GM04504 (cell line): ENCODE results near the gene BOLA3.
"Not testable (repeated sequence)": the region's sequence is repeated elsewhere in the genome, so short reads cannot be mapped to it uniquely, and the experiment has no call there.

Experiments used
- DNase-seq: peaks from one replicate; pipeline ENCODE4 v3.0.0-alpha.2; 2012; ENCODE audit warnings: low read depth

The BOLA3 gene

GRCh38 chr2:74101574-74102300, 46.0 kb downstream of the BOLA3 start:
- DNase-seq: no peak

- DNase-seq: no peak
Measured at GRCh38 chr2:74100254-74101216, 47.2 kb downstream of the BOLA3 start.

DNA sequence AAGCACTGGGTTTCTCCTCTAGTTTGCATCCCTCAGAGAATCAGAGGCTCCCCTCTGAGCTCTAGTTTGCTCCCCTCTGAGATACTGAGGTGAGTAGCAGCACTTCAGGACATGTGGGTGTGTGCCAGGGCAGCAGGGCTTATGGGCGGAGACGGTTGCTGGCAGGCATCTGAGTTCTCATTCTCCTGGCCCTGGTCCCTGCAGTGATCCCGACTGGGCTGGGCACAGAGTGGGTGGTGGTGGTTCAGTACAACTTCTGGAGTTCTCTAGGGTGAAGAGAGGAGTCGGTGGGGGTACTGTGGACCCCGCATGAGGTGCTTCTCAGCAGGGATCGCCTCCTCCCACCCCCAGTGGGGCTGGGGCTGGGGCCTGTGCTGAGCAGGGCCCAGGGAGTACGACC, 47.9 kb downstream of the BOLA3 start:
- DNase-seq: no peak

DNA sequence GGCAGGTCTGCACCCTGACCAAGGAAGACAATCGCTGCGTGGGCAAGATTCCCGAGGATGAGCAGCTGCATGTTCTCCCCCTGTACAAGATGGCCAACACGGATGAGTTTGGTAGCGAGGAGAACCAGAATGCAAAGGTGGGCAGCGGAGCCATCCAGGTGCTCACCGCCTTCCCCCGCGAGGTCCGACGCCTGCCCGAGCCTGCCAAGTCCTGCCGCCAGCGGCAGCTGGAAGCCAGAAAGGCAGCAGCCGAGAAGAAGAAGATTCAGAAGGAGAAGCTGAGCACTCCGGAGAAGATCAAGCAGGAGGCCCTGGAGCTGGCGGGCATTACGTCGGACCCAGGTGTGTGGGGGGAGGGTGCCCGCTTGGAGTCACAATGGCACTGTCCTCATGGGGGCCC, 48.4 kb downstream of the BOLA3 start:
- no peak for DNase-seq

- DNase-seq: no peak
Measured at GRCh38 chr2:74097574-74097973, 50.1 kb downstream of the BOLA3 start.

- no peak for DNase-seq
Measured at GRCh38 chr2:74096052-74096451, 51.7 kb downstream of the BOLA3 start.

GRCh38 chr2:74095632-74096031, 52.1 kb downstream of the BOLA3 start:
- no peak for DNase-seq

GRCh38 chr2:74094291-74094690, 53.4 kb downstream of the BOLA3 start:
- no peak for DNase-seq

DNA sequence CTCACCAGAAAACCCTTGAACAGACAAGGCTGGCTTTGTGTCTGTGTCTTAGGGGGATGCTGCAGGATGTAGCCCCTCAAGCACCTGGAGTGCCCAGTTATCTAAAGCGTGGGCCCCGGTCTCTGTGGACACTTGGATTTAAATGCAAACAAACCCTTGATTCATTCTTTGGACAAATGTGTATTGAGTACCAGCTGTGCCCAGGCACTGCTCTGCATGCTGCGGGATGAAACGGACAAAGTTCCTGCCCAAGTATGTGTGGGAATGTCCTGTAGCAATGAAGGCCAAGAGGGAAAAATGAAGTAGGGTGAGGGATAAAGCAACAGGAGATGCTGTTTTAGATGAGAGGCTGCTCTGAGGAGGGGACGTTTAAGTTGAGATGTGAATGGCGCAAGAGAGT, 53.9 kb downstream of the BOLA3 start:
- DNase-seq: no peak

DNA sequence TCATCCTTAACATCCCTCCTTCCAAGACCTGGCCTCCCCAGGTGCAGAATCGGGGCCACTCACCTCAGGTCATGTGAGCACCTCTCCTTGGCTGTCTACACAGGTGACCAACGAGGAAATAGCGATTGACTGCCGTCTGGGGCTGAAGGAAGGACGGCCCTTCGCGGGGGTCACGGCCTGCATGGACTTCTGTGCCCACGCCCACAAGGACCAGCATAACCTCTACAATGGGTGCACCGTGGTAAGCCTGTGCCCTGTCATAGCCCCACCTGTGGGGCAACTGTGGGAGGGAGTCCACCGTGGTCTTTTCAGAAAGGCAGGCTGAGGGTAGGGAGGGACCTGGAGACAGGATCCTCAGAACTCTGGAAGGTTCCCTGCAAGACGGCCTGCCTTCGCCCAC, 54.3 kb downstream of the BOLA3 start:
- no peak for DNase-seq

- DNase-seq: no peak
Measured at GRCh38 chr2:74092275-74092674, 55.4 kb downstream of the BOLA3 start.

- DNase-seq: no peak
Measured at GRCh38 chr2:74091391-74091790, 56.3 kb downstream of the BOLA3 start.

GRCh38 chr2:74089816-74090745, 57.6 kb downstream of the BOLA3 start:
- DNase-seq: no peak

- not testable (repeated sequence) for DNase-seq
Measured at GRCh38 chr2:74088676-74089075, 59.0 kb downstream of the BOLA3 start.

DNA sequence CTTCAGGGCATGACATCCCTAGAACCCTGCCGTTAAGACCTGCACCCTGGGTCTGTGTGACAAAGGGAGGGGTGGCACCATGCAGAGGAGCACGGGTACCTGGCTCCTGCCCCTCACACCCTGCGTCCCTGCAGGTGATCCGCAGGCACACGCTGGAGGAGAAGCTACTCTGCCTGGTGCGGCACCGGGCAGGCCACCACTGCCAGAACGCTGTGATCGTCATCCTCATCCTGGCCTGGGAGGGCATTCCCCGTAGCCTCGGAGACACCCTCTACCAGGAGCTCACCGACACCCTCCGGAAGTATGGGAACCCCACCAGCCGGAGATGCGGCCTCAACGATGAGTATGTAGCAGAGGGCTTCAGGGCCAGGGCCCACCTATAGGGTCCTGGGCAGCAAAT, 60.0 kb downstream of the BOLA3 start:
- DNase-seq: no peak

DNA sequence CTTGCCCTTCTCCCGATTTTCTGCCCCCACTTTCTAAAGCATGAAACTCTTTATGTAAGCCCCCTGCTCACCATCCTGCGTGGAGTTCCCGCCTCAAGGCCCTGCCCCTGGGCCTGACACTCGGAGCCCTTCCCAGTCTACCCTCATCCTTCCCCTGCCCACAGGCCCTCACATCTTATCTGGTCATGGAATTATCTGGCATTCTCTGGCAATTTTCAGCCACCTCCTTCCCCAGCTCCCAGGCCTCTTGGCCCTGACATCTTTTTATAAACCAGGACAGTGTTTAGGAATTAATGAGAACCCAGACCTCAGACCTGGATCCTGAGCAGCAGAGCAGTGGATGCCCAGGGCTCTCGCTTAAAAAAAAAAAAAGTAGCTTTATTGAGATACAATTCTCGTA, 61.7 kb downstream of the BOLA3 start:
- DNase-seq: no peak
